OCI-LY3 (cell line): ENCODE results near the gene IRGQ.

Experiments
- EZH2phosphoT487 ChIP-seq: fragments of 200-600 bp; shearing (Covaris generic); IDR thresholded peaks from 2 replicates; pipeline ENCODE4 v1.6.1; 2018; ENCODE audit warnings: antibody characterized with exemption, mixed run types, low read depth
- TF ChIP-seq, protein P1 (sequence below): fragments of 200-600, 300-600 bp; sonication (generic); IDR thresholded peaks from 2 replicates; pipeline ENCODE4 v1.5.1; 2014; ENCODE audit warnings: antibody characterized with exemption, low read length, low read depth

DNA sequence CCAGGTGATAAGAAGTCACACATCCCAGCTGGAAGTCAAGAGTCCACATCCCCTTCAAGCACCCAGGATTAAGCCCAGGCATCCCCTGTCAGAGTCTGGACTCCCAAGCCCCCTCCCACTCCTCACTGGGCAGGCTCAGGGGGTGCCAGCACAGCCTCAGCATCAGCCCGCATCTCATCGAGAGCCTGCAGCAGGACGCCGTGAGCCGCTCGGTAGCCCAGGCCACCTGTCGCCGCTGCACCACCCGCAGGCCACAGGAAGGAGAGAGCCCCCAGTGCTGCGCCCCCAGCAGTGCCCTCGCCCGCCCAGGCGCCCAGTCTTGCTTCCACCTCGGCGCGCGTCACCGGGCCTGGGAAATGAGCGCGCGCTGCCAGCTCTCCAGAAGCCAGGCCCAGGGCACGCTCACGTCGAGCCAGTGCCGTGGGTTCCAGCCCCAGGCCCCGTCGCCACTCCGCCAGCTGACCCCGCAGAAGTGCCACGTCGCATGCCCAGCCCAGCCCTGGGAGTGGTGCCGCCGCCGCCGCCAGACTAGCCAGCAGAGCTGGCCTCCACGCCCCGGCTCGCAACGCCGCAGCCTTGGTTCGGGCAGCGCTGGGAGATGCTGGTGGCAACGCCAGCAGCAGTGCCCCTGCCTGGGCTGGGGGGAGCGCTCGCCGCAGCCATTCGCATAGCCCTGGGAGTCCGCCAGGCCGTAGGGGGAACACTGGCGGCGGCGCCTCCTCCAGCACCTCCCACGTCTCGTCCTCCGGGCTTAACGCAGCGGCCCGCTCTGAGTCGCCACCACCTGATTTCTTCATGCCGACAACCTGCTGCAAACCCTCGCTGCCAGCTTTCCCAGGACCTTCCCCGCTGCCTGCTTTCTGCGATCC is 3.8 kb downstream of the IRGQ start:
- TF ChIP-seq, protein P1, sequence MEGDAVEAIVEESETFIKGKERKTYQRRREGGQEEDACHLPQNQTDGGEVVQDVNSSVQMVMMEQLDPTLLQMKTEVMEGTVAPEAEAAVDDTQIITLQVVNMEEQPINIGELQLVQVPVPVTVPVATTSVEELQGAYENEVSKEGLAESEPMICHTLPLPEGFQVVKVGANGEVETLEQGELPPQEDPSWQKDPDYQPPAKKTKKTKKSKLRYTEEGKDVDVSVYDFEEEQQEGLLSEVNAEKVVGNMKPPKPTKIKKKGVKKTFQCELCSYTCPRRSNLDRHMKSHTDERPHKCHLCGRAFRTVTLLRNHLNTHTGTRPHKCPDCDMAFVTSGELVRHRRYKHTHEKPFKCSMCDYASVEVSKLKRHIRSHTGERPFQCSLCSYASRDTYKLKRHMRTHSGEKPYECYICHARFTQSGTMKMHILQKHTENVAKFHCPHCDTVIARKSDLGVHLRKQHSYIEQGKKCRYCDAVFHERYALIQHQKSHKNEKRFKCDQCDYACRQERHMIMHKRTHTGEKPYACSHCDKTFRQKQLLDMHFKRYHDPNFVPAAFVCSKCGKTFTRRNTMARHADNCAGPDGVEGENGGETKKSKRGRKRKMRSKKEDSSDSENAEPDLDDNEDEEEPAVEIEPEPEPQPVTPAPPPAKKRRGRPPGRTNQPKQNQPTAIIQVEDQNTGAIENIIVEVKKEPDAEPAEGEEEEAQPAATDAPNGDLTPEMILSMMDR: no peak
- TF ChIP-seq EZH2phosphoT487: no peak
